DLD1 (cell line): ENCODE results near the gene HNRNPCL2.
"Not testable (repeated sequence)": the region's sequence is repeated elsewhere in the genome, so short reads cannot be mapped to it uniquely, and the experiment has no call there.

ENCODE experiments used
- in situ Hi-C: cut with HindIII; loops from 2 replicates; pipeline ENCODE4 v1.10.0; 2017; ENCODE audit warnings: low sequenced_read_pairs

The HNRNPCL2 gene

GRCh38 chr1:13116754-13117153 is at the start of gene HNRNPCL2:
HNRNPCL2 (minus strand) TSS chr1:13116854; CDS start chr1:13116400, 454 bp downstream.
- in situ Hi-C loops = not testable (repeated sequence)

GRCh38 chr1:13165531-13165930 is 48.9 kb upstream of the HNRNPCL2 start, which contains the start of gene HNRNPCL4:
HNRNPCL4 (minus strand) TSS chr1:13165631; CDS start chr1:13165467, 164 bp downstream.
- in situ Hi-C loops = not testable (repeated sequence)

- in situ Hi-C loops = not testable (repeated sequence)
Measured at GRCh38 chr1:13155909-13156308, 39.3 kb upstream of the HNRNPCL2 start, which contains the start of gene PRAMEF26. PRAMEF26 (minus strand) TSS chr1:13156009; CDS start chr1:13153095, 2,914 bp downstream.

DNA sequence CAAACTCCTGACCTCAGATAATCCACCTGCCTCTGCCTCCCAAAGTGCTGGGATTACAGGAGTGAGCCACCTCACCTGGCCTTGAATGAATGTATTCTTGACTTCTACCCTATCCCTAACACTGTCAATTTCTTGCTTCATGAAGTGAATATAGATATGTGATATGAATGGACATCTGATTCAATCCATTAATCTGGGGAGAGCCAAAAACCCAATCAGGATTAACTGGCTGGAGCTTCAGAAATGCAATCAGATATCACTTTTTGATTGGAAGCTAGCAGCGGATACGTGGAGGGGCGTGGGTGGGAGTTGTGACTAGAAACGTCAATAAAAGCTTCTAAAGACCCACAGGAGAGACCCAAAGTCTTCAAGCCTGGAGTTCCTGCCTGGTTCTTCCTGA is 46.2 kb downstream of the HNRNPCL2 start, which contains the start of gene PRAMEF25:
Gene PRAMEF25, plus strand, starts transcription at position 301 of the 400 bp plus-strand sequence. CDS start 2,920 bp downstream, outside the sequence.
- in situ Hi-C loops = not testable (repeated sequence)
